ENCODE measurements around the gene ZNF654. TPM values are rescaled to one million over a fixed set of nuclear protein-coding genes. Genes with fewer than 3 reads are reported as not detected.
A peak's percentile ranks its signal among the peaks of the same experiment; 100 is the strongest.

The ZNF654 gene
- total and polyA plus RNA-seq, 10 of the 15 experiments (the other 5 are each of a cell fraction or from before 2014, with no cell fraction given) = 2.7 to 14.2 (median 10.0) TPM

DNA sequence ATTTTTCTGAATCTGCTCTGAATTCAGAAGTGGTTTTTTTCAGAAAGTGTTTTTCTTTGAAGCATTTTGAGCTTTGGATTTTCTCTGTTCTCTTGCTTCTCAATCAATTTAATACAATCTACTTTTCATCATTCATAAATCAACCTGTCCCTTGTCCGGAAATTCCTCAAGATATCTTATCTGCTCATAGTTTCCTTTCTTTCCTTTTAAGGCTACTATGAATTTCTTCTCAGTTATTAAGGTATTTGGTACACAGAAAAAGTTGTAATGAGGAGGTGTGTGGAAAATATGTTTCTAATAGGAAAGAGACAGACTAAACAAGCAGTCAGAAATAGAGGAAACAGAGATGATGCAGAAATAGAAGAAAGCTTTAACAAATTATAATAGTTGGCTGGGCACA lies 14.6 kb upstream of the ZNF654 start:
- 0% methylated on average over 1 of the region's 1 CpG for WGBS (ENCODE audit: insufficient coverage, insufficient replicate concordance, low lambda C conversion rate, missing lambda C conversion rate)

DNA sequence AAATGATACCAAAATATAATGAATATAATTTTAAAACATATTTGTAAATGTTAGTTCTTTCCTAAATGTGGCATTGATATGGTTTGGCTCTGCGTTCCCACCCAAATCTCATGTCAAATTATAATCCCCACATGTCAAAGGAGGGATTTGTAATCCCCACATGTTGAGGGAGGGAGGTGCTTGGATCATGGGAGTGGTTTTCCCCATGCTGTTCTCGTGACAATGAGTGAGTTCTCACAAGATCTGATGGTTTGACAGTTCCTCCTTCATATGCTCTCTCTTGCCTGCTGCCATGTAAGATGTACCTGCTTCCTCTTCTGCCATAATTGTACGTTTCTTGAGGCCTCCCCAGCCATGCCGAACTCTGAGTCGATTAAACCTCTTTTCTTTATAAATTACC lies 12.3 kb upstream of the ZNF654 start:
- no peak overlapping the region for H3K9ac ChIP-seq (ENCODE audit: control insufficient read depth, insufficient read depth, low read length)
- no peaks in the 10 kb centered on the region for H3K4me1 ChIP-seq (ENCODE audit: control insufficient read depth, insufficient read depth, low read length)
- WGBS (ENCODE audit: insufficient coverage, insufficient replicate concordance, low lambda C conversion rate, missing lambda C conversion rate) = 79% methylated on average over 5 of the region's 5 CpGs
- DNase-seq (ENCODE audit: low read depth, low spot score) = no peak
- ATAC-seq = no peak
- H3K4me3 ChIP-seq = no peak overlapping the region
- BruUV-seq (replicated peaks) = no TSS peak
- H3K36me3 ChIP-seq (ENCODE audit: control insufficient read depth in 2 of 2, insufficient read depth in 2 of 2, low read length in 1 of 2) = no peaks in the 10 kb centered on the region
- no peak for FAIRE-seq
- H3K4me2 ChIP-seq (ENCODE audit: control insufficient read depth, insufficient read depth) = no peak overlapping the region
- ChIA-PET RAD21 (ENCODE audit: unreplicated experiment) (interaction anchor here (1.3 kb wide), 1 partner anchor 133 kb away, joined by 3 read pairs; no protein-coding TSS in a partner anchor), SMC1A (ENCODE audit: uncharacterized antibody, unreplicated experiment) (no interaction called here), POLR2A (no interaction called here), CTCF (interaction anchor here (1.1 to 1.6 kb wide), 2 partner anchors 17 to 66 kb away, joined by 3 read pairs; no protein-coding TSS in a partner anchor)
- no peaks in the 10 kb centered on the region for H3K9me3 ChIP-seq (replicated peaks; ENCODE audit: control insufficient read depth, insufficient read depth, low read length)
- no peaks in the 10 kb centered on the region for H4K20me1 ChIP-seq (ENCODE audit: control insufficient read depth, insufficient read depth)
- H2AFZ ChIP-seq (ENCODE audit: control insufficient read depth, low read depth, low read length) = peak overlapping the region; percentile 69
- H3K79me2 ChIP-seq (ENCODE audit: control insufficient read depth, insufficient read depth, low read length) = no peaks in the 10 kb centered on the region
- intact Hi-C loops (cut with micrococcal nuclease; ENCODE audit: unreplicated experiment) (no loop called here), in situ Hi-C loops (cut with MboI) (no loop called here)
- no peak overlapping the region for H3K27ac ChIP-seq (ENCODE audit: control insufficient read depth, insufficient read depth)
- no peaks in the 10 kb centered on the region for H3K27me3 ChIP-seq (replicated peaks in 1 of 2; ENCODE audit: control insufficient read depth in 2 of 2, insufficient read depth in 2 of 2, low read length in 1 of 2)
- no peak for TF ChIP-seq ZSCAN29 (IDR thresholded peaks at IDR 0.05)
- no peak for TF ChIP-seq BRCA1 (IDR thresholded peaks at IDR 0.05; ENCODE audit: low read depth, low read length)
- no peak for TF ChIP-seq IKZF2 (IDR thresholded peaks at IDR 0.05)
- TF ChIP-seq SPI1 (IDR thresholded peaks at IDR 0.05; ENCODE audit: borderline replicate concordance, insufficient read depth, low read depth, low read length) = no peak
- TF ChIP-seq CBX3 (IDR thresholded peaks at IDR 0.05; ENCODE audit: borderline replicate concordance, low read depth) = no peak
- TF ChIP-seq, protein P1, sequence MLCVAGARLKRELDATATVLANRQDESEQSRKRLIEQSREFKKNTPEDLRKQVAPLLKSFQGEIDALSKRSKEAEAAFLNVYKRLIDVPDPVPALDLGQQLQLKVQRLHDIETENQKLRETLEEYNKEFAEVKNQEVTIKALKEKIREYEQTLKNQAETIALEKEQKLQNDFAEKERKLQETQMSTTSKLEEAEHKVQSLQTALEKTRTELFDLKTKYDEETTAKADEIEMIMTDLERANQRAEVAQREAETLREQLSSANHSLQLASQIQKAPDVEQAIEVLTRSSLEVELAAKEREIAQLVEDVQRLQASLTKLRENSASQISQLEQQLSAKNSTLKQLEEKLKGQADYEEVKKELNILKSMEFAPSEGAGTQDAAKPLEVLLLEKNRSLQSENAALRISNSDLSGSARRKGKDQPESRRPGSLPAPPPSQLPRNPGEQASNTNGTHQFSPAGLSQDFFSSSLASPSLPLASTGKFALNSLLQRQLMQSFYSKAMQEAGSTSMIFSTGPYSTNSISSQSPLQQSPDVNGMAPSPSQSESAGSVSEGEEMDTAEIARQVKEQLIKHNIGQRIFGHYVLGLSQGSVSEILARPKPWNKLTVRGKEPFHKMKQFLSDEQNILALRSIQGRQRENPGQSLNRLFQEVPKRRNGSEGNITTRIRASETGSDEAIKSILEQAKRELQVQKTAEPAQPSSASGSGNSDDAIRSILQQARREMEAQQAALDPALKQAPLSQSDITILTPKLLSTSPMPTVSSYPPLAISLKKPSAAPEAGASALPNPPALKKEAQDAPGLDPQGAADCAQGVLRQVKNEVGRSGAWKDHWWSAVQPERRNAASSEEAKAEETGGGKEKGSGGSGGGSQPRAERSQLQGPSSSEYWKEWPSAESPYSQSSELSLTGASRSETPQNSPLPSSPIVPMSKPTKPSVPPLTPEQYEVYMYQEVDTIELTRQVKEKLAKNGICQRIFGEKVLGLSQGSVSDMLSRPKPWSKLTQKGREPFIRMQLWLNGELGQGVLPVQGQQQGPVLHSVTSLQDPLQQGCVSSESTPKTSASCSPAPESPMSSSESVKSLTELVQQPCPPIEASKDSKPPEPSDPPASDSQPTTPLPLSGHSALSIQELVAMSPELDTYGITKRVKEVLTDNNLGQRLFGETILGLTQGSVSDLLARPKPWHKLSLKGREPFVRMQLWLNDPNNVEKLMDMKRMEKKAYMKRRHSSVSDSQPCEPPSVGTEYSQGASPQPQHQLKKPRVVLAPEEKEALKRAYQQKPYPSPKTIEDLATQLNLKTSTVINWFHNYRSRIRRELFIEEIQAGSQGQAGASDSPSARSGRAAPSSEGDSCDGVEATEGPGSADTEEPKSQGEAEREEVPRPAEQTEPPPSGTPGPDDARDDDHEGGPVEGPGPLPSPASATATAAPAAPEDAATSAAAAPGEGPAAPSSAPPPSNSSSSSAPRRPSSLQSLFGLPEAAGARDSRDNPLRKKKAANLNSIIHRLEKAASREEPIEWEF (IDR thresholded peaks at IDR 0.05; ENCODE audit: insufficient replicate concordance, low read depth, low read length) = no peak
- TF ChIP-seq, protein P2, sequence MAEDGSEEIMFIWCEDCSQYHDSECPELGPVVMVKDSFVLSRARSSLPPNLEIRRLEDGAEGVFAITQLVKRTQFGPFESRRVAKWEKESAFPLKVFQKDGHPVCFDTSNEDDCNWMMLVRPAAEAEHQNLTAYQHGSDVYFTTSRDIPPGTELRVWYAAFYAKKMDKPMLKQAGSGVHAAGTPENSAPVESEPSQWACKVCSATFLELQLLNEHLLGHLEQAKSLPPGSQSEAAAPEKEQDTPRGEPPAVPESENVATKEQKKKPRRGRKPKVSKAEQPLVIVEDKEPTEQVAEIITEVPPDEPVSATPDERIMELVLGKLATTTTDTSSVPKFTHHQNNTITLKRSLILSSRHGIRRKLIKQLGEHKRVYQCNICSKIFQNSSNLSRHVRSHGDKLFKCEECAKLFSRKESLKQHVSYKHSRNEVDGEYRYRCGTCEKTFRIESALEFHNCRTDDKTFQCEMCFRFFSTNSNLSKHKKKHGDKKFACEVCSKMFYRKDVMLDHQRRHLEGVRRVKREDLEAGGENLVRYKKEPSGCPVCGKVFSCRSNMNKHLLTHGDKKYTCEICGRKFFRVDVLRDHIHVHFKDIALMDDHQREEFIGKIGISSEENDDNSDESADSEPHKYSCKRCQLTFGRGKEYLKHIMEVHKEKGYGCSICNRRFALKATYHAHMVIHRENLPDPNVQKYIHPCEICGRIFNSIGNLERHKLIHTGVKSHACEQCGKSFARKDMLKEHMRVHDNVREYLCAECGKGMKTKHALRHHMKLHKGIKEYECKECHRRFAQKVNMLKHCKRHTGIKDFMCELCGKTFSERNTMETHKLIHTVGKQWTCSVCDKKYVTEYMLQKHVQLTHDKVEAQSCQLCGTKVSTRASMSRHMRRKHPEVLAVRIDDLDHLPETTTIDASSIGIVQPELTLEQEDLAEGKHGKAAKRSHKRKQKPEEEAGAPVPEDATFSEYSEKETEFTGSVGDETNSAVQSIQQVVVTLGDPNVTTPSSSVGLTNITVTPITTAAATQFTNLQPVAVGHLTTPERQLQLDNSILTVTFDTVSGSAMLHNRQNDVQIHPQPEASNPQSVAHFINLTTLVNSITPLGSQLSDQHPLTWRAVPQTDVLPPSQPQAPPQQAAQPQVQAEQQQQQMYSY (CRISPR knock-in tag; IDR thresholded peaks at IDR 0.05) = no peak

More for the DNA sequence above, 14.6 kb upstream of the ZNF654 start:
- POLR2A ChIA-PET = interaction anchor here (0.5 to 1.2 kb wide), 3 partner anchors 13 to 154 kb away, joined by 3 to 4 read pairs (median 3); no protein-coding TSS in a partner anchor
- intact Hi-C loops (cut with micrococcal nuclease; ENCODE audit: unreplicated experiment) = no loop called here
- FAIRE-seq (no peak), DNase-seq (ENCODE audit: low read depth, low spot score) (no peak), ATAC-seq (no peak)
- no TSS peak for BruUV-seq (replicated peaks)
- Histone ChIP-seq H3K27me3 (replicated peaks in 1 of 2; ENCODE audit: control insufficient read depth in 2 of 2, insufficient read depth in 2 of 2, low read length in 1 of 2) (no peaks in the 10 kb centered on the region), H3K36me3 (ENCODE audit: control insufficient read depth in 2 of 2, insufficient read depth in 2 of 2, low read length in 1 of 2) (no peaks in the 10 kb centered on the region), H3K27ac (ENCODE audit: control insufficient read depth, insufficient read depth) (no peak overlapping the region), H3K4me1 (ENCODE audit: control insufficient read depth, insufficient read depth, low read length) (no peaks in the 10 kb centered on the region), H3K4me3 (no peak overlapping the region), H2AFZ (ENCODE audit: control insufficient read depth, low read depth, low read length) (no peak overlapping the region), H3K4me2 (ENCODE audit: control insufficient read depth, insufficient read depth) (no peak overlapping the region), H3K9me3 (replicated peaks; ENCODE audit: control insufficient read depth, insufficient read depth, low read length) (no peaks in the 10 kb centered on the region), H3K9ac (ENCODE audit: control insufficient read depth, insufficient read depth, low read length) (no peak overlapping the region), H3K79me2 (ENCODE audit: control insufficient read depth, insufficient read depth, low read length) (no peaks in the 10 kb centered on the region), H4K20me1 (ENCODE audit: control insufficient read depth, insufficient read depth) (no peaks in the 10 kb centered on the region)
- SMC1A ChIA-PET (ENCODE audit: uncharacterized antibody, unreplicated experiment) = interaction anchor here (0.7 kb wide), 1 partner anchor 1841 kb away, joined by 3 read pairs; no protein-coding TSS in a partner anchor
- TF ChIP-seq MTA3 (IDR thresholded peaks at IDR 0.05; ENCODE audit: borderline replicate concordance, low read length) = no peak
- TF ChIP-seq JUNB (IDR thresholded peaks at IDR 0.05) = no peak
- in situ Hi-C loops (cut with MboI) = no loop called here
- CTCF ChIA-PET = no interaction called here
- RAD21 ChIA-PET (ENCODE audit: unreplicated experiment) = no interaction called here
